ENCODE data around the gene SPTLC3. TPM values are rescaled to one million over a fixed set of nuclear protein-coding genes. Genes with fewer than 3 reads are reported as not detected.

The SPTLC3 gene
- total and polyA plus RNA-seq, 2 of the 13 experiments (the other 11 are each of a cell fraction or from before 2014, with no cell fraction given) = 20.5 to 95.6 TPM

DNA sequence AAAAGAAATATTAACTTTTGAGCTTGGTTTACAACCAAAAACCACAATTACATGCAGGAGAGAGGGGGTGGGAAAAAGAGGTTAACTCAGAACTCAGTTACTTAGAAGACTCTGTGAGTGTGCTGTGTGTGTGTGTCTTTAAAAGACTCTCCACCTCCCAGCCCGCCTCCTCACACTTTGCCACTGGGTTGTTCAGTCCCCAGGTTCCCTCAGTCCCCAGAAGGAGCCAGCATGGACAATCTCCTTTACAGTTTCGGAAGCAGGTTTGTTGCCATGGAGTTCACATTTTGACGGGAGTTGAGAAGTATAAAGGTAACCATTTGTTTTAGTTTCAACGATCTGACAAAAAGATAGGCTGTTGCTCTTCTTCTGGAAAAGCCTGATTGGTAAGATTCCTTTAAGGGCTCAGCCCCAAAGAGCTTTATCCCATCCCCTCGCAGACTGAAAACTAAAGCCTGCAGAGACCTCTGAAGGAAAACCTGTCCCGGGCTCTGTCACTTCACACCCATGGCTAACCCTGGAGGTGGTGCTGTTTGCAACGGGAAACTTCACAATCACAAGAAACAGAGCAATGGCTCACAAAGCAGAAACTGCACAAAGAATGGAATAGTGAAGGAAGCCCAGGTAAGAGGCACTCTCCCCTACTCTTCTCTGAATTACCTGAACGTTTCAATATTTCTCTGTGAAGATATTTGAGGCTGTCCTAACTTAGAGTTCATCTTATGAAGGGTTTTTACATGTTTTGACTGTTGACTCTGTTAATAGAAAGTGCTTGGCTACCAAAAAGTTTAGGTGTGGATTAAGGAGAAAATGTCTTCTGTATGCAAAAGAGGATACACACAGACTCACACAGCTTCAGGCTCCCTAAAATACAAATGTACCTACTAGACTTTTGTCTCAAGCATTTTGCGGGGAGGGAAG is at the start of gene SPTLC3 (continued):
- TF ChIP-seq ZBTB49 (CRISPR knock-in tag; IDR thresholded peaks at IDR 0.05; ENCODE audit: borderline replicate concordance) (peak; percentile 1; the same call in 1 of the 2 replicates), EED (CRISPR knock-in tag; IDR thresholded peaks at IDR 0.05) (no peak), ZNF879 (CRISPR knock-in tag; IDR thresholded peaks at IDR 0.05) (peak; percentile 83), SMC3 (IDR thresholded peaks at IDR 0.05; ENCODE audit: low read length) (peak; percentile 53; the same call in 1 of the 2 replicates), PLRG1 (conservative IDR thresholded peaks at IDR 0.05) (no peak), CEBPG (CRISPR knock-in tag; IDR thresholded peaks at IDR 0.05) (0 out of 2 replicates have a peak, but pooled peaks have one; percentile 5), HMGA1 (CRISPR knock-in tag; conservative IDR thresholded peaks at IDR 0.05) (no peak), KMT2B (CRISPR knock-in tag; IDR thresholded peaks at IDR 0.05) (peak; percentile 45; the same call in 1 of the 2 replicates), ETS1 (CRISPR knock-in tag; IDR thresholded peaks at IDR 0.05) (no peak), EP300 (IDR thresholded peaks at IDR 0.05; ENCODE audit: low read depth in 2 of 2, low read length in 2 of 2) (no peak), EP300 (CRISPR knock-in tag; IDR thresholded peaks at IDR 0.05; ENCODE audit: borderline replicate concordance) (no peak), ERF (CRISPR knock-in tag; IDR thresholded peaks at IDR 0.05) (peak; percentile 49; the same call in 1 of the 2 replicates), POLR2AphosphoS5 (IDR thresholded peaks at IDR 0.05; ENCODE audit: low read depth, low read length) (peak; percentile 93), ATF6 (CRISPR knock-in tag; conservative IDR thresholded peaks at IDR 0.05) (0 out of 2 replicates have a peak, but pooled peaks have one; percentile 9), ZNF350 (CRISPR knock-in tag; IDR thresholded peaks at IDR 0.05; ENCODE audit: borderline replicate concordance, low read depth) (peak; percentile 24; the same call in 1 of the 2 replicates), ZNF772 (CRISPR knock-in tag; IDR thresholded peaks at IDR 0.05) (peak; percentile 32; the same call in 1 of the 2 replicates), GATAD1 (CRISPR knock-in tag; IDR thresholded peaks at IDR 0.05) (no peak), AHR (CRISPR knock-in tag; IDR thresholded peaks at IDR 0.05) (no peak), POLR2A (IDR thresholded peaks at IDR 0.05; ENCODE audit: insufficient read depth in 1 of 2, low read depth in 2 of 2, low read length in 2 of 2) (peak; percentile 35 to 82; a peak in 3 of 4 replicates), U2AF2 (IDR thresholded peaks at IDR 0.05; ENCODE audit: low read depth, low read length) (no peak)
- TF ChIP-seq, protein P1, sequence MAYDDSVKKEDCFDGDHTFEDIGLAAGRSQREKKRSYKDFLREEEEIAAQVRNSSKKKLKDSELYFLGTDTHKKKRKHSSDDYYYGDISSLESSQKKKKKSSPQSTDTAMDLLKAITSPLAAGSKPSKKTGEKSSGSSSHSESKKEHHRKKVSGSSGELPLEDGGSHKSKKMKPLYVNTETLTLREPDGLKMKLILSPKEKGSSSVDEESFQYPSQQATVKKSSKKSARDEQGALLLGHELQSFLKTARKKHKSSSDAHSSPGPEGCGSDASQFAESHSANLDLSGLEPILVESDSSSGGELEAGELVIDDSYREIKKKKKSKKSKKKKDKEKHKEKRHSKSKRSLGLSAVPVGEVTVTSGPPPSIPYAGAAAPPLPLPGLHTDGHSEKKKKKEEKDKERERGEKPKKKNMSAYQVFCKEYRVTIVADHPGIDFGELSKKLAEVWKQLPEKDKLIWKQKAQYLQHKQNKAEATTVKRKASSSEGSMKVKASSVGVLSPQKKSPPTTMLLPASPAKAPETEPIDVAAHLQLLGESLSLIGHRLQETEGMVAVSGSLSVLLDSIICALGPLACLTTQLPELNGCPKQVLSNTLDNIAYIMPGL (CRISPR knock-in tag; IDR thresholded peaks at IDR 0.05; ENCODE audit: borderline replicate concordance in 1 of 2, low read depth in 1 of 2) = peak in 1 of 2 experiments; percentile 28; a peak in 1 of 4 replicates
- TF ChIP-seq, protein P2, sequence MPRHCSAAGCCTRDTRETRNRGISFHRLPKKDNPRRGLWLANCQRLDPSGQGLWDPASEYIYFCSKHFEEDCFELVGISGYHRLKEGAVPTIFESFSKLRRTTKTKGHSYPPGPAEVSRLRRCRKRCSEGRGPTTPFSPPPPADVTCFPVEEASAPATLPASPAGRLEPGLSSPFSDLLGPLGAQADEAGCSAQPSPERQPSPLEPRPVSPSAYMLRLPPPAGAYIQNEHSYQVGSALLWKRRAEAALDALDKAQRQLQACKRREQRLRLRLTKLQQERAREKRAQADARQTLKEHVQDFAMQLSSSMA (CRISPR knock-in tag; IDR thresholded peaks at IDR 0.05) = peak; percentile 49; the same call in 1 of the 2 replicates
